IPS DF 6.9 (cell line): ENCODE results near the gene AMDHD1.

Experiments used
- DNase-seq: peaks from one replicate; pipeline ENCODE4 v3.0.0-alpha.2; 2013; ENCODE audit warnings: low read depth, low spot score
- H3K27ac ChIP-seq: one replicate; pipeline ENCODE4 v1.5.1; 2013; ENCODE audit warnings: low read length, control low read depth
- H3K27me3 ChIP-seq: 2 replicates; pipeline ENCODE4 v1.6.1; 2013; ENCODE audit warnings: mild to moderate bottlenecking, low read length; ENCODE audit not compliant: control insufficient read depth, insufficient read depth
- H3K36me3 ChIP-seq: 2 replicates; pipeline ENCODE4 v1.6.1; 2013; ENCODE audit warnings: low read length; ENCODE audit not compliant: control insufficient read depth, insufficient read depth
- H3K4me1 ChIP-seq: 2 replicates; pipeline ENCODE4 v1.6.1; 2013; ENCODE audit warnings: low read length; ENCODE audit not compliant: control insufficient read depth, insufficient read depth
- H3K4me3 ChIP-seq: 2 replicates; pipeline ENCODE4 v1.5.1; 2013; ENCODE audit warnings: mild to moderate bottlenecking, low read length
- H3K9me3 ChIP-seq: 2 replicates; pipeline ENCODE4 v1.6.1; 2013; ENCODE audit warnings: low read length, inconsistent platforms; ENCODE audit not compliant: control insufficient read depth, insufficient read depth
- WGBS: extraction: QIAGEN DNeasy Blood & Tissue Kit; methylation state at CpG from one replicate; pipeline ENCODE4 v1.1.7; 2013; ENCODE audit warnings: mixed read lengths, missing lambda C conversion rate; ENCODE audit not compliant: insufficient read length, insufficient coverage; 5-methylcytosine and 5-hydroxymethylcytosine counted together

AMDHD1 gene

DNA sequence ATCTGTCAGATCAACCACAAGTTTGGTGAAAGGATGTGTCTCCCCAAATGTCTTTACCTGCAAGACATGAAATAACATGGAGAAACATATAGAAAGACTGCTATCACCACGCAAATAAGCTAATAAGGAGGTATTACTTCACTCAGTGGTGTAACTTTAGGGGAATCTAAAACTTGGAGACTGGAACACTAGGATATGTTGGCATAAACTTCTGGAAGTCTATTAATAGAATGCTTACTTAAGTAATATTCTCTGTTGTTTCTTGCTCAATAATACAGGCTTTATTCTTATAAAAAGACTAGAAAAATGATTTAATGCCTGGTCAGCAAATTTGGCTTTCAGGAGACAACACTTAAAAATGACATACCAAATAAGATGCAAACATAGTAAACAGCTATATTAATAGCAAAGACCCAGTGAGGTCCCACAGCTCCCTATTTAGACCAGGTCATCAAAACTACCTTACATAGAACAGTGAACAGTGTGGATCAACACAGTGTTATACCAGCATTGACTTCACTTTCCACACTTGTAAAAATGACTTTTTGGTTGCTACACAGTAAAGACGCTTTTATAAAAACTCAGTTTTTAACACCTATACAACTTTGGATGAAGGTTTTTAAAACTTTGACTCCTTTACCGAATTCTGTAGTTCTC is 71.9 kb downstream of the AMDHD1 start:
- no peak for DNase-seq
- H3K4me1 ChIP-seq, result no peaks in the 10 kb centered on the region
- no peaks in the 10 kb centered on the region for H3K27me3 ChIP-seq
- no CpG with 5 or more reads among the region's 3 CpGs for WGBS
- H3K36me3 ChIP-seq, result peaks cover 10% of the 10 kb centered on the region; the same call in 1 of the 2 replicates
- H3K9me3 ChIP-seq, result no peaks in the 10 kb centered on the region
- no peak overlapping the region for H3K4me3 ChIP-seq
- H3K27ac ChIP-seq, result no peak overlapping the region

DNA sequence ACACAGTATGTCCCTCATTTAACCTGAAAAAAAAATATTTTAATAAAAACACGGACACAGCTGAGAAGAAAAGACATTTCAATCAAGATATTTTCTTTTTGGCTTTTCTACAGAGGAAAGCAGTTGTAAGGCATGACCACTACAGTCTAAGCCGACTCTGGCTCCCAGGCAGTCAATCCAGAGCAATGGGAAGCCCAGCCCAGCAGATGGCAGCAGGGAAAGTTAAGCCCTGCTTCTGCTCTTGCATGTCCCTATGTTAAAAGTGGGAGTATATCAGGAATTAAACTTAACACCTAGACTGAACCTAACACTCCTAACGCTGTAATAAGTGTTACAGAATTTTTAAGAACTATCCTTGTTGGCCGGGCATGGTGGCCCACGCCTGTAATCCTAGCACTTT is 72.5 kb downstream of the AMDHD1 start:
- WGBS, result no CpG with 5 or more reads among the region's 5 CpGs
- Histone ChIP-seq H3K27me3 (no peaks in the 10 kb centered on the region), H3K4me1 (no peaks in the 10 kb centered on the region), H3K36me3 (peaks cover 10% of the 10 kb centered on the region; the same call in 1 of the 2 replicates), H3K9me3 (no peaks in the 10 kb centered on the region), H3K4me3 (no peak overlapping the region), H3K27ac (no peak overlapping the region)
- no peak for DNase-seq
